Neural cell (in vitro differentiated cells): ENCODE data around the gene ITGA3. TPM values are rescaled to one million over a fixed set of nuclear protein-coding genes. Genes with fewer than 3 reads are reported as not detected.

Source experiments
- H2AFZ ChIP-seq: fragments of 200-600, 300-800 bp; sonication (generic), shearing (Covaris generic); 2 replicates; pipeline ENCODE4 v1.6.0; 2014; ENCODE audit warnings: low read depth, mild to moderate bottlenecking, antibody characterized with exemption, low read length, moderate library complexity
- H3F3A ChIP-seq: fragments of 200-600 bp; shearing (Covaris generic); 2 replicates; pipeline ENCODE4 v1.6.1; 2016; ENCODE audit warnings: mild to moderate bottlenecking, moderate library complexity, mixed read lengths, antibody characterized with exemption, low read length; ENCODE audit not compliant: insufficient read depth, poor library complexity, severe bottlenecking
- H3K27ac ChIP-seq: fragments of 200-600, 300-800 bp; sonication (generic), shearing (Covaris generic); 2 replicates; pipeline ENCODE4 v1.5.1; 2014; ENCODE audit warnings: mild to moderate bottlenecking, low read length, moderate library complexity
- H3K27me3 ChIP-seq: fragments of 300-800, 200-600 bp; sonication (generic), shearing (Covaris generic); 2 replicates; pipeline ENCODE4 v1.6.0; 2014; ENCODE audit warnings: mild to moderate bottlenecking, low read depth, low read length, moderate library complexity; ENCODE audit not compliant: insufficient read depth
- H3K36me3 ChIP-seq: fragments of 300-800, 200-600 bp; sonication (generic), shearing (Covaris generic); 2 replicates; pipeline ENCODE4 v1.5.1; 2014; ENCODE audit warnings: mild to moderate bottlenecking, antibody characterized with exemption, low read length, moderate library complexity; ENCODE audit not compliant: insufficient read depth
- H3K4me2 ChIP-seq: fragments of 300-800, 200-600 bp; sonication (generic), shearing (Covaris generic); 2 replicates; pipeline ENCODE4 v1.6.0; 2014; ENCODE audit warnings: mild to moderate bottlenecking, low read length
- H3K4me3 ChIP-seq: fragments of 300-800, 200-600 bp; sonication (generic), shearing (Covaris generic); 2 replicates; pipeline ENCODE4 v1.5.1; 2014; ENCODE audit warnings: mild to moderate bottlenecking, low read length, moderate library complexity
- H3K79me2 ChIP-seq: fragments of 200-600 bp; shearing (Covaris generic); replicated peaks from 2 replicates; pipeline ENCODE4 v1.6.0; 2014; ENCODE audit warnings: mild to moderate bottlenecking, low read length, moderate library complexity; ENCODE audit not compliant: insufficient read depth
- H3K9ac ChIP-seq: fragments of 300-800, 200-600 bp; sonication (generic), shearing (Covaris generic); 2 replicates; pipeline ENCODE4 v1.6.1; 2016; ENCODE audit warnings: mild to moderate bottlenecking, low read length, mixed read lengths
- H3K9me2 ChIP-seq: fragments of 200-600 bp; shearing (Covaris generic); 2 replicates; pipeline ENCODE4 v1.6.1; 2016; ENCODE audit warnings: mild to moderate bottlenecking, low read length, mixed read lengths; ENCODE audit not compliant: insufficient read depth
- H3K9me3 ChIP-seq: fragments of 200-600, 300-800 bp; sonication (generic), shearing (Covaris generic); 2 replicates; pipeline ENCODE4 v1.6.1; 2016; ENCODE audit warnings: mild to moderate bottlenecking, mixed run types, low read length, moderate library complexity, mixed read lengths
- H4K20me1 ChIP-seq: fragments of 200-600 bp; shearing (Covaris generic); 2 replicates; pipeline ENCODE4 v1.6.1; 2016; ENCODE audit warnings: mild to moderate bottlenecking, mixed run types; ENCODE audit not compliant: insufficient read depth
- EP300 ChIP-seq: fragments of 450-650 bp; conservative IDR thresholded peaks from 2 replicates; pipeline ENCODE4 v1.6.1; 2014; ENCODE audit warnings: antibody characterized with exemption, mild to moderate bottlenecking, moderate library complexity; ENCODE audit not compliant: poor library complexity, severe bottlenecking
- EZH2 ChIP-seq: fragments of 200-600, 300-800 bp; shearing (Covaris generic), sonication (generic); IDR thresholded peaks from 2 replicates; pipeline ENCODE4 v1.6.1; 2014; ENCODE audit warnings: antibody characterized with exemption, low read length, borderline replicate concordance, mild to moderate bottlenecking; ENCODE audit not compliant: insufficient read depth, poor library complexity, severe bottlenecking
- MXI1 ChIP-seq: fragments of 450-650 bp; conservative IDR thresholded peaks from 2 replicates; pipeline ENCODE4 v1.6.1; 2014; ENCODE audit warnings: antibody characterized with exemption, mild to moderate bottlenecking; ENCODE audit not compliant: poor library complexity, severe bottlenecking
- POLR2AphosphoS5 ChIP-seq: IDR thresholded peaks from 2 replicates; pipeline ENCODE4 v1.6.1; 2012
- RAD21 ChIP-seq: fragments of 450-650 bp; conservative IDR thresholded peaks from 2 replicates; pipeline ENCODE4 v1.6.1; 2014; ENCODE audit warnings: antibody characterized with exemption, mild to moderate bottlenecking, moderate library complexity
- REST ChIP-seq: IDR thresholded peaks from 2 replicates; pipeline ENCODE4 v1.6.1; 2012; ENCODE audit warnings: borderline replicate concordance
- SMC3 ChIP-seq: fragments of 450-650 bp; conservative IDR thresholded peaks from 2 replicates; pipeline ENCODE4 v1.6.1; 2014; ENCODE audit warnings: antibody characterized with exemption, mild to moderate bottlenecking, moderate library complexity; ENCODE audit not compliant: poor library complexity
- TAF1 ChIP-seq: IDR thresholded peaks from 2 replicates; pipeline ENCODE4 v1.6.1; 2012; ENCODE audit warnings: low read depth
- polyA plus RNA-seq: library from polyadenylated mRNA; depleted of rRNA; stranded (reverse); fragments of >200 nt; gene quantifications from 2 replicates; pipeline ENCODE4 v1.2.3, GENCODE V29; 2014
- TF ChIP-seq, protein P1 (sequence below): fragments of 450-650 bp; IDR thresholded peaks from 2 replicates; pipeline ENCODE4 v1.5.1; 2014; ENCODE audit warnings: antibody characterized with exemption, mild to moderate bottlenecking, moderate library complexity; ENCODE audit not compliant: poor library complexity, severe bottlenecking

Gene ITGA3
- polyA plus RNA-seq, 1 donor from 2014 or later: 33.0 TPM

DNA sequence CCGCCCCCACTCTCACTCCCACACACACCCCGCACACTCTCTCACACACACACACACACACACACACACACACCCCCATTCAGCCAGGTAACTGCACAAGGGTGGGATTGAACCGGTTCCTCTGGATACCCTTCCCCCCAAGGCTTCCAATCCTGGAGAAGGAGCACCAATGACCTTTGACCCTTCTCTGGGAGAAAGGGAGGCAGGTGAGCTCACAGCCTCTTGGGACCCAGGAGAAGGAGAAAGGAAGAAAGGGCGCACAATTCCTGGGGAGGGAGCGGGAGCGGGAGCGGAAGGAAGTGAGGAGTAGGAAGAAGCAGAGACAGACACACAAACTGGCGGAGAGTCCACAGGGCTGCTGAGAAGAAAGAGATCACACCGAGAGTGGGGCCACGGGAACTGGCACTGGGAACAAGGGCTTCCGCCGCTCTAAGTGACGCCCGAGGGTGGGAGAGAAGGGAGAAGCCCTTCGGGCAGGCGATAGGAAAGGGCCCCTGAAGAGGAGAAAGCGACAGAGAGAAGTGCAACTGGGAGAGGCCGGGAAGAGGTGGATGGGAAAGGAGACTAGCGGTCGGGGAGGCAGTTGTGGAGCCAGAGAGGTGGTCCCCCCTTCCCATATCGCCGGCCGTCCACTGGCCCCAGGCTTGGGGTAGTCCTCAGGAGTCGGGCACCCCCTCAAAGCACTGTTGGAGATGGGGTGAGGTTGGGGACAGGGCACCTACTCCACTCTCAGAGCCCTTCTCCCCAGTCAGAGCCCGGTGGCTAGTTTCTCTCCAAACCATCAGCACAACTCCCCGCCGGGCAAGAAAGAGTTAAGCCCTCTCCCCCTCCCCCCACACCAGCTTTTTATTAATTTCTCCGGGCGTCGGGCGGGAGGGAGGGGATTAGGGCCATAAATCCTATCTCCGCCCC is 72.8 kb downstream of the ITGA3 start:
- TF ChIP-seq TAF1 (peak; percentile 30), EZH2 (no peak), POLR2AphosphoS5 (peak; percentile 59), REST (peak; percentile 70)
- TF ChIP-seq, protein P1, sequence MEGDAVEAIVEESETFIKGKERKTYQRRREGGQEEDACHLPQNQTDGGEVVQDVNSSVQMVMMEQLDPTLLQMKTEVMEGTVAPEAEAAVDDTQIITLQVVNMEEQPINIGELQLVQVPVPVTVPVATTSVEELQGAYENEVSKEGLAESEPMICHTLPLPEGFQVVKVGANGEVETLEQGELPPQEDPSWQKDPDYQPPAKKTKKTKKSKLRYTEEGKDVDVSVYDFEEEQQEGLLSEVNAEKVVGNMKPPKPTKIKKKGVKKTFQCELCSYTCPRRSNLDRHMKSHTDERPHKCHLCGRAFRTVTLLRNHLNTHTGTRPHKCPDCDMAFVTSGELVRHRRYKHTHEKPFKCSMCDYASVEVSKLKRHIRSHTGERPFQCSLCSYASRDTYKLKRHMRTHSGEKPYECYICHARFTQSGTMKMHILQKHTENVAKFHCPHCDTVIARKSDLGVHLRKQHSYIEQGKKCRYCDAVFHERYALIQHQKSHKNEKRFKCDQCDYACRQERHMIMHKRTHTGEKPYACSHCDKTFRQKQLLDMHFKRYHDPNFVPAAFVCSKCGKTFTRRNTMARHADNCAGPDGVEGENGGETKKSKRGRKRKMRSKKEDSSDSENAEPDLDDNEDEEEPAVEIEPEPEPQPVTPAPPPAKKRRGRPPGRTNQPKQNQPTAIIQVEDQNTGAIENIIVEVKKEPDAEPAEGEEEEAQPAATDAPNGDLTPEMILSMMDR: no peak
- Histone ChIP-seq H3K9ac (peak overlapping the region; percentile 99), H3K9me2 (no peaks in the 10 kb centered on the region), H3K9me3 (no peaks in the 10 kb centered on the region), H3K4me2 (peak overlapping the region; percentile 71), H3K4me3 (peak overlapping the region; percentile 94), H3K36me3 (no peaks in the 10 kb centered on the region), H4K20me1 (no peaks in the 10 kb centered on the region), H3F3A (no peaks in the 10 kb centered on the region), H3K79me2 (peaks cover 17% of the 10 kb centered on the region), H3K27me3 (no peaks in the 10 kb centered on the region), H3K27ac (peak overlapping the region; percentile 95), H2AFZ (peak overlapping the region; percentile 58)

DNA sequence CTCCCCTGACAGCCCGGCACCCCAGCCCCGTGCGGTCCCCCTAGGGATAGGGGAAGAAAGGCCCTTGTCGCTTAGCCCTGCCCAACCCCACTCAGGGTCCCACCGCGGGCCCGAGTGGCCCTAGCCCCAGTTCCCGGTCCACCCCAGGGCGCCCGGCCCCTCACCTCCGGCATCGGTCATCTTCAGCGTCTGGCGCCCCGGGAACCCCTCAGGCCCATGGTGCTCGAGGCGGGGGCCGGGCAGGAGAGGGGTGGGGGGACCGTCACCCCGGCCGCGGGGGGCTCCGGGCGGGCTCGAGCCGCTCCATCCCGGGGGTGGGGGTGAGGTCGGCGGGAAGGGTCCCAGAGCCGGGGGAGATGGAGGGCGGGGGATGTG is 73.4 kb downstream of the ITGA3 start:
- Histone ChIP-seq H3K27ac (peak overlapping the region; percentile 95), H3K36me3 (no peaks in the 10 kb centered on the region), H3K9me2 (no peaks in the 10 kb centered on the region), H3K4me2 (no peak overlapping the region), H3K79me2 (peaks cover 17% of the 10 kb centered on the region), H3K4me3 (peak overlapping the region; percentile 94), H3K27me3 (no peaks in the 10 kb centered on the region), H3K9ac (peak overlapping the region; percentile 99), H3K9me3 (no peaks in the 10 kb centered on the region), H3F3A (no peaks in the 10 kb centered on the region), H4K20me1 (no peaks in the 10 kb centered on the region), H2AFZ (peak overlapping the region; percentile 14)
- no peak for TF ChIP-seq RAD21
- no peak for TF ChIP-seq MXI1
- no peak for TF ChIP-seq EP300
- no peak for TF ChIP-seq REST
- TF ChIP-seq POLR2AphosphoS5: no peak
- no peak for TF ChIP-seq EZH2
- no peak for TF ChIP-seq TAF1
- TF ChIP-seq SMC3: no peak
- TF ChIP-seq, protein P1: no peak
